GM06990 (cell line): ENCODE data around the gene CSF1.
"Not testable (repeated sequence)": the region's sequence is repeated elsewhere in the genome, so short reads cannot be mapped to it uniquely, and the experiment has no call there.

Experiments
- DNase-seq: peaks from one replicate; pipeline ENCODE4 v3.0.0-alpha.2; 2011; ENCODE audit not compliant: insufficient read length; ENCODE audit errors: extremely low read depth
- H3K27me3 ChIP-seq: replicated peaks from 2 replicates; pipeline ENCODE4 v1.6.0; 2011; ENCODE audit warnings: low read length; ENCODE audit not compliant: control insufficient read depth, insufficient read depth
- H3K36me3 ChIP-seq: 2 replicates; pipeline ENCODE4 v1.5.1; 2011; ENCODE audit warnings: low read length; ENCODE audit not compliant: control insufficient read depth, insufficient read depth
- H3K4me3 ChIP-seq: replicated peaks from 2 replicates; pipeline ENCODE4 v1.5.1; 2011; ENCODE audit warnings: low read depth, mild to moderate bottlenecking, control low read depth, low read length
- CTCF ChIP-seq: IDR thresholded peaks from 2 replicates; pipeline ENCODE4 v1.5.1; 2011; ENCODE audit warnings: low read length, control low read depth, mild to moderate bottlenecking, inconsistent platforms; ENCODE audit not compliant: insufficient read depth, poor library complexity, severe bottlenecking

Gene CSF1

GRCh38 chr1:109918671-109919070, 8.0 kb downstream of the CSF1 start:
- DNase-seq, result no peak
- no peak for TF ChIP-seq CTCF
- H3K36me3 ChIP-seq, result peaks cover 34% of the 10 kb centered on the region
- no peak overlapping the region for H3K4me3 ChIP-seq
- no peaks in the 10 kb centered on the region for H3K27me3 ChIP-seq

- Histone ChIP-seq H3K4me3 (no peak overlapping the region), H3K36me3 (peaks cover 36% of the 10 kb centered on the region)
- no peak for DNase-seq
Measured at GRCh38 chr1:109919303-109919702, 8.7 kb downstream of the CSF1 start.

GRCh38 chr1:109920391-109920790, 9.7 kb downstream of the CSF1 start:
- H3K4me3 ChIP-seq, DNase-seq, H3K27me3 ChIP-seq: not testable (repeated sequence)
- peaks cover 40% of the 10 kb centered on the region for H3K36me3 ChIP-seq

More at GRCh38 chr1:109919303-109919702, 8.7 kb downstream of the CSF1 start:
- H3K27me3 ChIP-seq, result no peaks in the 10 kb centered on the region
- TF ChIP-seq CTCF, result no peak

GRCh38 chr1:109922326-109922725, 11.7 kb downstream of the CSF1 start:
- peaks cover 35% of the 10 kb centered on the region for H3K36me3 ChIP-seq
- H3K27me3 ChIP-seq, result no peaks in the 10 kb centered on the region
- DNase-seq, result no peak
- TF ChIP-seq CTCF, result no peak
- H3K4me3 ChIP-seq, result no peak overlapping the region

- Histone ChIP-seq H3K27me3 (no peaks in the 10 kb centered on the region), H3K36me3 (peaks cover 32% of the 10 kb centered on the region), H3K4me3 (no peak overlapping the region)
- DNase-seq, result no peak
- TF ChIP-seq CTCF, result peak; percentile 51
Measured at GRCh38 chr1:109923131-109923945, 12.7 kb downstream of the CSF1 start.

GRCh38 chr1:109923946-109924275, 13.3 kb downstream of the CSF1 start:
- no peak for DNase-seq
- Histone ChIP-seq H3K36me3 (peaks cover 31% of the 10 kb centered on the region), H3K27me3 (no peaks in the 10 kb centered on the region), H3K4me3 (no peak overlapping the region)
- no peak for TF ChIP-seq CTCF
